GM21381 (cell line): ENCODE measurements around the gene SLC51A.

Experiments used
- ATAC-seq: cut with Tn5 transposase; IDR thresholded peaks from one replicate; pipeline ENCODE4 v1.9.1; 2021; ENCODE audit warnings: mild to moderate bottlenecking, moderate library complexity; ENCODE audit not compliant: unreplicated experiment

SLC51A gene

GRCh38 chr3:196214783-196215441 is 1.4 kb upstream of the SLC51A start:
- ATAC-seq = no peak

- no peak for ATAC-seq
Observed at GRCh38 chr3:196215493-196216020, 777 bp upstream of the SLC51A start.

- no peak for ATAC-seq
Observed at GRCh38 chr3:196216681-196217211, 412 bp downstream of the SLC51A start.

- no peak for ATAC-seq
Observed at GRCh38 chr3:196217307-196218154, 1.2 kb downstream of the SLC51A start.

GRCh38 chr3:196218155-196218712 is 1.9 kb downstream of the SLC51A start:
- no peak for ATAC-seq

DNA sequence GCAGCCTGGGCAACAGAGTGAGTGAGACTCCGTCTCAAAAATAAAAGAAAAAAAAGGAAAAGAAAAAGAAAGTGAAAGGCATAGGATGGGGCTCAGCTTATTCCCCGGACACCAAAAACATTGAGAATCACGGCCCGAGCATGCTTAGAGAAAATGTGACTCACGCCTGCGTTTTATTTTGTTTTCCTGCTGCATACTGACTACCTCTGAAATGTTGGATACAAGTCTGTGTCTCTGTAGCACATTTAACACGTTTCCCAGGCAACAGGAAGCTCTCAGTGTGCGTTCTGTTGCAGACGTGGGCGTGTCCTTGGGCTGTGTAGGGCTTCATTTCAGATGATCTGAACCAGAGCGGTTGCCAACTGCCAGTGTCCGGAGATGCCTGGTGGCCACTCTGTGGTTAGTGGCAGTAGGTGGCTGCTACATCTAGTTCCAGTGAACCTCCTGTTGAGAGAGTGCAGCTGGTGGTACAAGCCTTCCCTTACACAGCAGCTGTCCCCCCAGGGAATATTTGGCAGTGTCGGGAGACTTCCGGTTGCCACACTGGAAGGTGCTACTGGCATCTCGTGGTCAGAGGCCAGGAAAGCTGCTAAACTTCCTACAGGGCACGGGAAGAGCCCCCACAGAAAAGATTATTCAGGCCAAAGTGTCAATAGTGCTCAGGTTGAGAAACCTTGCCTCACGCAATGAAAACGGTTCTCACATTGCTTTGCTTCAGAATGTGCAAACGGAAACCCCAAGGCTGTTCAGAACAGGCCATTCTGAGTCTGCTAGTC is 3.0 kb downstream of the SLC51A start:
- peak; percentile 77 for ATAC-seq

DNA sequence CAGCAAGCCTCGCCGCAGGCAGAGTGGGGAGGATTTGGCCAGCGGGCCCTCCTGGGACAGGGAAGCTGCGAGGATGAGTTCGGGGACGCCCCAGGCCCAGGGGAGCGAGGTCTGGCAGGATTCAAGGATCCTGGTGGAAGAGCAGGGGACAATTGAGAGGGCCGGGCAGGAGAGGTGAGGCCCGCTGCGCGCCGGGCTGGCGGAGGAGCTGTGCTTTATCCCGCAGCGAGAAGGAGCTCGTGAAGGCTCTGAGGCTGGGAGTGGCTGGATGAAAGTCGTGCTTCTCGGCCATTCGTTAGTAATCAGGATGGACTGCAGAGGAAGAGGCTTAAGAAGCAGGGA is 3.6 kb downstream of the SLC51A start:
- no peak for ATAC-seq

DNA sequence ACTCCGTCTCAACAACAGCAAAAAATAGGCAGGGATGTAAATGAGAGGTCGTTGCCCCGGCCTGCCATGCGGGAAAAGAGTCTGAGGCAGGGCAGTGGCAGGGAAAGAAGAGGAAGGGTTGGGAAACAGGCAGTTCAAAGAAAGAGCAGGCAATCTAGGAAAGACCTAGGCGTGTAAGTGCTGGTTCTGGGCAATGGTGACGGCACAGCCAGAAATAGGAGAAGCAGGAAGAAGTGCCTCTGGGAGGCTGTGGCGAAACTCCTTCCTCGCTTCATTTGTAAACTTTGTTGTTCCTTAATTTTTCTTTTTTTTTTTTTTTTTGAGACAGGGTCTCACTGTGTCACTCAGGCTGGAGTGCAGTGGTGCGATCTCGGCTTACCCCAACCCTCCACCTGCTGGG is 4.3 kb downstream of the SLC51A start:
- no peak for ATAC-seq

DNA sequence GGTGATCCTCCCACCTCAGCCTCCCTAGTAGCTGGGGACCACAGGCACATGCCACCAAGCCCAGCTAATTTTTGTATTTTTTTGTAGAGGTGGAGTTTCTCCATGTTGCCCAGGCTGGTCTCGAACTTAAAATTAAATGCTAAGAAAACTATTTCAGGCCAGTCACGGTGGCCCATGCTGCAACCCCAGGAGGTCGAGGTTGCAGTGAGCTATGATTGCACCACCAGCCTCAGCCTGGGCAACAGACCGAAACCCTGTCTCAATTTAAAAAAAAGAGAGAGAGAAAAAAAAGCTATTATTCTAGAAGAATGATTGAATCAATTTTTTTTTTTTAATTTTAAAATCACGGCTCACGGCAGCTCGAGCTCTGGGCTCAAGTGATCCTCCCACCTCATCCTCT is 4.7 kb downstream of the SLC51A start:
- no peak for ATAC-seq

GRCh38 chr3:196222876-196223595 is 6.7 kb downstream of the SLC51A start:
- no peak for ATAC-seq

- ATAC-seq = no peak
Observed at GRCh38 chr3:196225086-196225485, 8.8 kb downstream of the SLC51A start.

GRCh38 chr3:196225763-196226364 is 9.5 kb downstream of the SLC51A start:
- ATAC-seq = no peak

- no peak for ATAC-seq
Observed at GRCh38 chr3:196227121-196227561, 10.8 kb downstream of the SLC51A start.

- no peak for ATAC-seq
Observed at GRCh38 chr3:196227629-196228493, 11.5 kb downstream of the SLC51A start.

DNA sequence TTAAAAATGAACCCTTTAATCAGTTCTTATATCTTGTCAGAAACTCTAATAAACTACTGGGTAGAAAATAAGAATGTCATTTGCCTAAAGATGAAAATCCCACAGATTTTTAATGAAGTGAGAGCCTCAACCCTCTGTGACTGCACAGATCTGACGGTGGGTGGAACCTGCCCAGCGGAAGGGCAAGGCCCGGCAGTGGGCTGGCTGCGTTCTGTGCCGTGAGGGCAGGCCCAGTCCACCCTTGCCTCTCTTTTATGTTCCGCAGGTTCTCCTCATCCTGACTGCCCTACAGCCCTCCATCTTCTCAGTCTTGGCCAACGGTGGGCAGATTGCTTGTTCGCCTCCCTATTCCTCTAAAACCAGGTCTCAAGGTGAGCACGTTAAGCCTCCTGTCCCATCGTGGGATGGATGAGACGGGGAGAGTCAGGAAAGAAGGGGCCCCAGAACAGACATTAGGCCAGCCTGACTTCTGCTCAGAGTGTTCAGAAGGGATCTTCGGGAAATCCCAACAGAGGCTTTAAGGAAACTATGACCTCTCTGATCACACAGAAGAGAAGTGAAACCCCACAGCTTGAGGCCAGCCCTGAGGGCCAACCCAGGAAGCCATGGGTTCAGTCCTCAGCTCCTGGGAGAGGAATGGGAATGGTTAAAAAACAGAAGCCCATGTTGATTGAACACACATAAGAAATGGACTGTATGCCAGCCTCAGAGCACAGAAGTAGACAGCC is 16.0 kb downstream of the SLC51A start:
- peak; percentile 59 for ATAC-seq

GRCh38 chr3:196232882-196233251 is 16.5 kb downstream of the SLC51A start:
- no peak for ATAC-seq

GRCh38 chr3:196235452-196236122 is 19.3 kb downstream of the SLC51A start:
- no peak for ATAC-seq

GRCh38 chr3:196236223-196236622 is 19.9 kb downstream of the SLC51A start:
- ATAC-seq = no peak
